Neural progenitor cell (in vitro differentiated cells): ENCODE measurements around the gene RPTOR. TPM values are rescaled to one million over a fixed set of nuclear protein-coding genes. Genes with fewer than 3 reads are reported as not detected.

ENCODE experiments used
- DNase-seq: peaks from one replicate; pipeline ENCODE4 v3.0.0-alpha.2; 2016; ENCODE audit warnings: low spot score
- H2AFZ ChIP-seq: fragments of 200-600 bp; sonication (generic); replicated peaks from 2 replicates; pipeline ENCODE4 v1.6.1; 2016; ENCODE audit warnings: antibody characterized with exemption
- H3F3A ChIP-seq: fragments of 200-600 bp; sonication (generic); 2 replicates; pipeline ENCODE4 v1.6.1; 2016; ENCODE audit warnings: antibody characterized with exemption, low read depth
- H3K27ac ChIP-seq: fragments of 200-600 bp; sonication (generic); 2 replicates; pipeline ENCODE4 v1.5.1; 2016; ENCODE audit warnings: mild to moderate bottlenecking
- H3K27me3 ChIP-seq: fragments of 200-600 bp; sonication (generic); 2 replicates; pipeline ENCODE4 v1.6.1; 2016; ENCODE audit warnings: mild to moderate bottlenecking, moderate library complexity
- H3K36me3 ChIP-seq: fragments of 200-600 bp; sonication (generic); 2 replicates; pipeline ENCODE4 v1.5.1; 2016
- H3K4me1 ChIP-seq: fragments of 200-600 bp; sonication (generic); 2 replicates; pipeline ENCODE4 v1.6.1; 2016; ENCODE audit warnings: mixed run types
- H3K4me2 ChIP-seq: fragments of 200-600 bp; sonication (generic); 2 replicates; pipeline ENCODE4 v1.6.1; 2016
- H3K4me3 ChIP-seq: fragments of 200-600 bp; sonication (generic); 2 replicates; pipeline ENCODE4 v1.5.1; 2016
- H3K79me2 ChIP-seq: fragments of 200-600 bp; sonication (generic); 2 replicates; pipeline ENCODE4 v1.6.1; 2016; ENCODE audit warnings: low read depth
- H3K9ac ChIP-seq: fragments of 200-600 bp; sonication (generic); 2 replicates; pipeline ENCODE4 v1.6.1; 2016
- H3K9me3 ChIP-seq: fragments of 200-600 bp; sonication (generic); 2 replicates; pipeline ENCODE4 v1.5.1; 2016; ENCODE audit warnings: low read depth
- H4K20me1 ChIP-seq: fragments of 200-600 bp; sonication (generic); 2 replicates; pipeline ENCODE4 v1.6.1; 2016; ENCODE audit warnings: low read depth
- H3K27ac Mint-ChIP-seq: 3 replicates; pipeline ENCODE4 v1.8.0; 2021; ENCODE audit warnings: mixed read lengths
- H3K27me3 Mint-ChIP-seq: 2 replicates; pipeline ENCODE4 v1.8.0; 2022; ENCODE audit warnings: low read depth, mild to moderate bottlenecking, inconsistent platforms, moderate library complexity, mixed read lengths; ENCODE audit not compliant: insufficient read depth
- H3K36me3 Mint-ChIP-seq: 3 replicates; pipeline ENCODE4 v1.8.0; 2021; ENCODE audit warnings: mixed read lengths
- H3K4me1 Mint-ChIP-seq: 3 replicates; pipeline ENCODE4 v1.8.0; 2021; ENCODE audit warnings: mixed read lengths
- H3K4me3 Mint-ChIP-seq: 3 replicates; pipeline ENCODE4 v1.8.0; 2021; ENCODE audit warnings: mild to moderate bottlenecking, moderate library complexity, mixed read lengths
- H3K9me3 Mint-ChIP-seq: 3 replicates; pipeline ENCODE4 v1.8.0; 2020; ENCODE audit warnings: mixed read lengths
- CTCF ChIP-seq: fragments of 200-600 bp; sonication (generic); IDR thresholded peaks from 2 replicates; pipeline ENCODE4 v1.5.1; 2017; ENCODE audit warnings: antibody characterized with exemption, mild to moderate bottlenecking
- EZH2 ChIP-seq: fragments of 200-600 bp; sonication (generic); IDR thresholded peaks from 2 replicates; pipeline ENCODE4 v1.6.1; 2017; ENCODE audit warnings: antibody characterized with exemption, mild to moderate bottlenecking, moderate library complexity
- EZH2phosphoT487 ChIP-seq: fragments of 200-600 bp; sonication (generic); IDR thresholded peaks from 2 replicates; pipeline ENCODE4 v1.6.1; 2017; ENCODE audit warnings: antibody characterized with exemption
- total RNA-seq: library from RNA; depleted of rRNA; stranded (reverse); fragments of >200 nt; gene quantifications from 2 replicates; pipeline ENCODE4 v1.2.3, GENCODE V29; 2015; ENCODE audit warnings: low replicate concordance

Gene RPTOR
- total RNA-seq, 1 donor from 2014 or later, result 7.4 TPM

GRCh38 chr17:80970044-80970761 is 425.6 kb downstream of the RPTOR start:
- no peak overlapping the region for H3K27ac Mint-ChIP-seq

GRCh38 chr17:80970762-80971703 is 426.4 kb downstream of the RPTOR start:
- H3K4me1 Mint-ChIP-seq, result peaks cover 11% of the 10 kb centered on the region
- H3K4me3 Mint-ChIP-seq, result no peak overlapping the region
- H3K9me3 ChIP-seq, result no peaks in the 10 kb centered on the region
- H3K4me1 ChIP-seq, result peaks cover 11% of the 10 kb centered on the region
- no peak overlapping the region for H3K27ac Mint-ChIP-seq
- H3K4me2 ChIP-seq, result no peak overlapping the region
- no peaks in the 10 kb centered on the region for H3K79me2 ChIP-seq
- no peaks in the 10 kb centered on the region for H4K20me1 ChIP-seq
- H3K27me3 Mint-ChIP-seq, result peaks cover 5% of the 10 kb centered on the region
- H3K9ac ChIP-seq, result no peak overlapping the region
- no peak overlapping the region for H3K4me3 ChIP-seq
- DNase-seq, result no peak
- no peaks in the 10 kb centered on the region for H3K9me3 Mint-ChIP-seq
- no peaks in the 10 kb centered on the region for H3F3A ChIP-seq
- no peaks in the 10 kb centered on the region for H3K36me3 ChIP-seq
- no peak overlapping the region for H3K27ac ChIP-seq
- H3K36me3 Mint-ChIP-seq, result no peaks in the 10 kb centered on the region
- TF ChIP-seq EZH2 (no peak), EZH2phosphoT487 (no peak), CTCF (no peak)
- no peaks in the 10 kb centered on the region for H3K27me3 ChIP-seq
- H2AFZ ChIP-seq, result no peak overlapping the region

More at GRCh38 chr17:80970044-80970761, 425.6 kb downstream of the RPTOR start:
- TF ChIP-seq EZH2phosphoT487 (no peak), CTCF (peak; percentile 54), EZH2 (no peak)
- Histone ChIP-seq H3K79me2 (no peaks in the 10 kb centered on the region), H3K36me3 (no peaks in the 10 kb centered on the region), H2AFZ (no peak overlapping the region), H3K9ac (no peak overlapping the region), H3K4me2 (no peak overlapping the region), H4K20me1 (no peaks in the 10 kb centered on the region), H3K27ac (no peak overlapping the region), H3K4me1 (peaks cover 11% of the 10 kb centered on the region), H3K4me3 (no peak overlapping the region), H3K9me3 (no peaks in the 10 kb centered on the region), H3K27me3 (no peaks in the 10 kb centered on the region), H3F3A (no peaks in the 10 kb centered on the region)
- DNase-seq, result peak; percentile 62
- Mint-ChIP-seq H3K4me1 (peaks cover 11% of the 10 kb centered on the region), H3K9me3 (no peaks in the 10 kb centered on the region), H3K27me3 (peaks cover 5% of the 10 kb centered on the region), H3K36me3 (peaks cover 3% of the 10 kb centered on the region), H3K4me3 (no peak overlapping the region)

- Histone ChIP-seq H3K4me2 (no peak overlapping the region), H3K27ac (no peak overlapping the region), H2AFZ (no peak overlapping the region), H3K9ac (no peak overlapping the region), H3K27me3 (no peaks in the 10 kb centered on the region), H3K36me3 (no peaks in the 10 kb centered on the region), H3K4me1 (peaks cover 11% of the 10 kb centered on the region), H3K9me3 (no peaks in the 10 kb centered on the region), H3K4me3 (no peak overlapping the region), H3K79me2 (no peaks in the 10 kb centered on the region), H3F3A (no peaks in the 10 kb centered on the region), H4K20me1 (no peaks in the 10 kb centered on the region)
- H3K36me3 Mint-ChIP-seq, result no peaks in the 10 kb centered on the region
- no peak overlapping the region for H3K4me3 Mint-ChIP-seq
- TF ChIP-seq EZH2 (no peak), CTCF (no peak), EZH2phosphoT487 (no peak)
- no peak overlapping the region for H3K27ac Mint-ChIP-seq
- no peak for DNase-seq
- H3K9me3 Mint-ChIP-seq, result no peaks in the 10 kb centered on the region
- peaks cover 11% of the 10 kb centered on the region for H3K4me1 Mint-ChIP-seq
- peaks cover 5% of the 10 kb centered on the region for H3K27me3 Mint-ChIP-seq
Observed at GRCh38 chr17:80971704-80972304, 427.2 kb downstream of the RPTOR start.
